ENCODE data around the gene DHX58.

DHX58 gene

DNA sequence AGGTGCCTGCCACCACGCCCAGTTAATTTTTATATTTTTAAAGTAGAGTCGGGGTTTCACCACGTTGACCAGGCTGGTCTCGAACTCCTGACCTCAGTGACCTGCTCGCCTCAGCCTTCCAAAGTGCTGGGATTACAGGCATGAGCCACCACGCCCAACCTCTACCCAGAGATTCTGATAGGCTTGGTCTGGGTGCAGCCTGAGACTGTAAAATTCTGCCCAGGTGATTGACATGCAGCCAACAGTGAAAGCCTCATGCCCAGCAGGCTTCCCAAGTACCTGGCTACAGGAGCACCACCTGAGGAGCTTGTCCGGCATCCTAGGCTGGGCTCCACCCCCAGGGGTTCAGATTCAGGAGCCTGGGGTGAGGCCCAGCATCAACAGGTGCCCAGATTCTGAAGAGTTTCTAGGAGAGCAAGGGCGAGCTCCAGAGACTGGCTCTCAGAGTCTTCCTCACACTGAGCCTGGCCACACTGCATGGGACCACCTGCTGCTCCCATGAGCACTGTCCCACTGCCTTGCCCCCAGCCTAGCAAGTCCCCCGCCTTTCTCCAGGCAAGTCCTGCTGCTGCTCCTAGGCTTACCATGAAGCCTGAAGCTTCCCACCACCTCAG, 30.9 kb downstream of the DHX58 start:
- no peak for DNase-seq (ENCODE audit: low read depth)

DNA sequence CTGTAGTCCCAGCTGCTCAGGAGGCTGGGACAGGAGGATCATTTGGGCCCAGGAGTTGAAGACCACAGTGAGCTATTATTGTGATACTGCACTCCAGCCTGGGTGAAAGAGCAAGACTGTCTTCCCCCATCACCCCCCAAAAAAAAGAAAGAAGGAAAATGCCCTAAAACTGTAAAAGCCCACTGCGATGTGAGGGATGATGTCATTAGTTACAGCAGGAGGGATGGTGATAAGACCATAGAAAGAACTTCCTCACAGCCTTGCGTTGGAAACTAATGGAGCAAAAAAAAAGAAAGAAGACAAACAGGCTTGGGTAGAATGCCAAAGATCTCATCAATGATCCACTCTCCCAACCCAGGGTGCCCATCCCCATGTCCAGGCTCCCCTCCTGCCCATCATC, 33.0 kb downstream of the DHX58 start:
- no peak for DNase-seq (ENCODE audit: low read depth)

DNA sequence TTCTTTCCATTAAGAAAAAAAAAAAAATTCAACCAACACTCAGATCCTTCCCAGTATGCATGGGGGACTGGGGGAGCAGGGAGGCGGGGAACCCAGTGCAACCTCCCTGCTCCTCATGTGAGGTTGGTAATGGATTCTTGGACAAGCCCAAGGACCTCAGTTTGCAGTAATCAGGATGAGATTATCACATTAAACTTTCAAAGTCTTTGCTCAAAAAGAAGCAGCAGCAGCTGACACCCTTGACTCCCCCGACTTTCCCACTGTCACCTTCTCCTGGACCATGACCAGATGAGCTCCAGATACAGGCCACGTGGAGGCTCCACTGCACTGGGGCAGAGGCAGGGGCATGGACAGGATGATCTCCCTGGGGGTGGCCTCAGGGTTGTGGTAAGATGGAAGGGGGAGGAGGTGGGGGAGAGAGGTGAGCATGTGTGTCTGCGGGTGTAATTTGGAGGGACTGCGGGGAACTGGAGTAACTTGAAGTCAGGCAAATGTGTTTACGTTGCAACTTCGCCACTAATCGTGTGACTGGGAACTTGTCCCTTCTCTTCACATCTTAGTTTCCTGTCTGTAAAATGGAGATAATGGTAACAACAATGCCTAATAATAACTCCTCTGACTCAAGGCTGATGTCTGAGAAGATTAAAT, 34.0 kb downstream of the DHX58 start:
- DNase-seq (ENCODE audit: low read depth) = no peak

DNA sequence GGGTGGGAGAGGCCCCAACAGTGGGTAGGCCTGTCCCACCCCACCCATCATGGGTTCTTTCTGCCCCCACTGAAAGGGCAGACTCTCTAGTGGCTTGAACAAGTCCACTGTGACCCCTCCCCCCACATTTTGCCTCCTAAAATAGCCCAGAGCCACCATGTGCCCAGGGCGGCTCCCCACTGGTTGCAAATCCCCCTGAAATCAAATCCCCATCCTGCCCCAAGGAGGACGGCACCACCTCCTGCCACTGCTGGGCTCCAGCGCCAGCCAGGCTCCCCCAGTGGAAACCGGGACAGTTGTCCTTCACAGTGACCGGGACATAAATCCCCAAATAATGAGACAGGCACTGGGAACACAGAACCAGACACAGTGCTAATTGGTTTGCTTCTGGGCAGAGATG, 34.8 kb downstream of the DHX58 start:
- no peak for DNase-seq (ENCODE audit: low read depth)

DNA sequence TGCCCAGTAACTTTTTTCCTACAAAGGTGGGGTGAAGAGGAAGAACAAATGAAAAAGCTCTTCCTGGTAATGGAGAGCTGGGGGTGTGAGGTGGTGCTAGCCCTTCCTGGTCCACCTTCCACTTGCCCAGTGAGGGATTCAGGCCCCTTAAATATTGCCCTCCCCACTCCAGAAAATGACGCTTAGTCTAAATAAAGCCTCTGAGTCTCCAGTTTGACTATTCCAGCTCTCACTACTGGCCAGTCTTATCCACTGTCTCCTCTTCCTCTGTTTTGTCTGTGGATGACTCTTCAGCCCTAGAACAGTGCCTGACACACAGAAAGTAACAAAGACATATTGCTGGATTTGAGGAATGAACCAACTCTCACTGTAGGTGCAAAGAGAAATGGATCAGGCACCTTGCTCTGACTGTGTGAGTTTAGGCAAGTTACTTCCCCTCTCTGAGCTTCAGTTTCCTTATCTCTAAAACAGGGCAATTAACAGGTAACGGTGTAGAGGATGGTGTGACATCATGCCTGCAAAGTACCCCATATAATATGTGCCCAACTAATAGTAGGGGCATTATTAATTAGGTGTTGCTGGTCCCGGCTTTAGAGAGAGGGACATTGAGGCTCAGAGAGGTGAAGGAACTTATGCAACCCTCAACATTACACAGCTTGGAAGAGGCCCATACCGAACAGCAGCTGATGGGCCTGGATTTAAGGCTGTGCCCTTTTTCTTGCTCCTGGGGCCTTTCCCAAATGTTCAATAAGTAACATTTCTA, 35.5 kb downstream of the DHX58 start:
- DNase-seq (ENCODE audit: low read depth) = no peak

DNA sequence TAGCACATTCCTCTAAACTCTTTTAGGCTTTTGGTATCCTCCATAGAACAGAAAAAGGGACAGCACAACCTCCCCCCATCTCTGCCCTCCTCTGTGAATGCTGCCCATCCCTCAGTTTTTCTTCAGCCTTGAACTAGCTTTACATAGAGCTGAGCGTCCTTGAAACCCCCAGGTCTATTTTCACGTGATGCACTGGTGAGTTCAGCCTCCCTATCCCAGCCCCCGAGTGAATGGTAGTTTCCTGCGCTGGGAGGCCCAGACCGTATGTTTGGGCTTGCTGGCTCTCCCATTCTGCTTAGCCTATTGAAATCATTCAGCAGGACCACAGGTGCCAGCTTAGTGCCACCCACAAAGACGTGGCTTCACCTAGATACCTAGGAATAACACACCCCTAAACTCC, 36.7 kb downstream of the DHX58 start:
- no peak for DNase-seq (ENCODE audit: low read depth)

DNA sequence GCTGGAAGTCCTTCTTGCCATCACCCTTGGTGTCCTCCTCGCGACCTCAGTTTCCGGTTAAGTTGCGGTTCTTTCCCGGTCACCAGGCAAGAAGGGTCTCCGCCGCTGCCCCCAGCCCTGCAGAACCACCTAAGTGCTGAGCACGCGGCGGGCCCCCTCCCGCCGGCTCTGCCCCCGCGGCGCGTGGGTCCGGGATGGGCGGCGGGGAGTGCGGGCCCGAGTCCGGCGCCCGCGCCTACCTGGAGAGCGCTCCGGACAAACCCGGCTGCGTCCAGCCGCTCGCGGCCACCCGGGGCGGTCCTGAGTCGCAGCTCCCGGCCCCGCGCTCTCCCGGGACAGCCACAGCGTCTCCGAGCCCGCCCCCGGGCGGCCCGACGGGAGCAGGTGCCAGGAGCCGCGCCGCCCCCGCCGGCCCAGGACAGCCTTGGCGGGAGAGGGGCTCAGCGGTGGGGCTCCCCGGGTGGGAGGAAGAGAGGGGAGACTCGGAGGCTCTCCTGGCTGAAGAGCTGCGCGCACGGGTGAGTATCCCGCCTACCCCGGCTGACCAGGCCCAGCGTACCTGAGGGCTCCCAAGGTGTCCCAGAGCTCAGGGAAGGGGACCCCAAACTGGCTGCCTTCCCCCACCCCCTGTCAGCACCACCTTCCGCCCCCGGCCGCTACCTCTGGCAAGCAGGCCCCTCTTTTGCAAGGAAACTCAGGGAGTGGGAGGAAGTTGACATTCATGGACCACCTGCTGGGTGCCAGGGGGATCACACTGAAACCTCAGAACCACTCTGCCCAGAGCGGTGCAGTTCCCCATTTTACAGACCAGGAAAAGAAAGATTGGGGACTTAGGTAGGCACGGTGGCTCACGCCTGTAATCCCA, 40.0 kb downstream of the DHX58 start:
- no peak for DNase-seq (ENCODE audit: low read depth)

DNA sequence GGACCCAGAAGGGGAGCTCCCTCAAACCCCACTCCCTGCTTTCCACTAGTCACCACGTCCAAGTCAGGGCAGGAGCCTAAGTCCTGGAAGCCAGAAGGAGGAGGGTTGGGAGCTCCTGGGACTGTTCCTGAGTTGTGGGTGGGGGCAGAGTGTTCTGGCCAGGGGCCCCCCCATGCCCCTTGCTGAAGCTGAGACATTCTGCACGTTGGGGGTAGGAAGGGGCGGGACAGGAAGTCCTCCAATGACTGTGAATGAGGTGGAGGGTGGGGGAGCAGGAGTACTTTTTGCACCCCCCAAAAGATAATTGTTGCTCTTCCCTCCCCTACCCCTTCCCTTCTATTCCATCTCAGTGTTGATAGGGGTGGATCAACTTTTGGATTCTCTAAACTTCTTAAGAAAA, 40.7 kb downstream of the DHX58 start:
- DNase-seq (ENCODE audit: low read depth) = no peak

DNA sequence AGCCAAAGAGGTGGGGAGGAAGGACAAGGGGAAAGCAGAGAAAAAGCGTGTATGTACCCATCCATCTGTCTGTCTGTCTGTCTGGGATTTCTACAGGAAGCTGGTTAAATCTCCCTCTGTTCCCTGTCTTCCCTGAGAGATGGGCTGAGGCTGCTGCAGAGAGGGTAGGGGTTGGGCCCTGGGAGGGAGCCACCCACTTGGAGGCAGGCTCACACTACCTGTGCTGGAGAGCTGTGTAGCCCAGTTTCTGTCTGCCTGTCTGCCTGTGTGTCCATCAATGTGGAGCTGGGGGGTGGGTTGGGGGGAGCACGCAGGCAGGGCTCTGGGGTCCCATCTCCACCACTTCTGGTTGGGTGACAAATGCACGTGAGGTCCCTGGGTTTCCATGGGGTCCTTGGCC, 43.5 kb downstream of the DHX58 start:
- no peak for DNase-seq (ENCODE audit: low read depth)

DNA sequence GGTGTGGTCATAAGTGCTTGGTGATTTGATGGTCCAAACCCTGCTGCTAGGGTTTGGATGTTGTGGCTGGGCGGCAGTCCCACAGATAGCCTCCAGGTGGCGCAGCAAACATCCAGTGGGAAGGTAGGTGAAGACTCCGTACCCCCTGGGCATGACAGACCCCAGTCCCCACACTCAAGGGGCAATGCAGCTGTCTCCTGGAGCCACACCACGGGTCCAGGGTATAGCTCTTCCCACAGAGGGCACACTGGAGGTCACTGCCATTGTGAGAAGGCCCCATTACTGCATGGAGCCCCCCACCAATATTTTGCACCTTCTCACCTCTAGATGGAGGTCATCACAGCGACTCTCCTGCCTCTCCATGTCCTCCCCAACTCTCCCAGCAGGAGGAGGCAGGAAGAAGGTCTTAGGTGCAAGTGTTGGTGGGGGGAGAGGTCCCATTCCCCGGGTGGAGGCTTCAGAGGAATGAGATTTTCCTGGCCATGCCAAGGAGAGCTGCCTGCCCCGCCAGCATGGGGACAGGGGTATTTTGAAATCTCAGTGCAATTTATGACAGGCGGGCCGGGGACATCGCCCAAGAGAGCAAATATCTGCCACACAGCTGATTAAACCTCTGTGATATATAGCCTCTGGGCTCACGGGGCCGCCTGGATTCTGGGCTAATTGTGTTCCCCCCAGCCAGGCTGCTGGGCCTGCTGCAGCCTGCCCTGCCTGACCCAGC, 45.0 kb downstream of the DHX58 start:
- peak; percentile 54 for DNase-seq (ENCODE audit: low read depth)

DNA sequence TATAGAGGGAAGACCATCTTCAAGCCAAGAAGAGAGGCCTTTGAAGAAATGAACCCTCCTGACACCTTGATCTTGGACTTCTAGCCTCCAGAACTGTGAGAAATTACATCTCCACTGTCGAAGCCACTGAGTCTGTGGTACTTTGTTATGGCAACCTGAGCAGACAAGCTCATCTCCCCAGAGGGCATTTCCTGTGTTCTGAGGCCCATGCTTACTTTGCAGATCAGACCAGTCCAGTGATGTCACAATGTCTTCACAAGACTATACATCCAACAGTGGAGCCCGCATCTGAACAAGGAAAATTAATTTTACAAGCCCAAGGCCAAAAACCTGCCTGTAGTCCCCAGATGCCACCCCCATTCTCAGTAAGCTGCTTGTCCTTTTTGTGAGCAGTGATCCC, 47.3 kb downstream of the DHX58 start:
- no peak for DNase-seq (ENCODE audit: low read depth)

DNA sequence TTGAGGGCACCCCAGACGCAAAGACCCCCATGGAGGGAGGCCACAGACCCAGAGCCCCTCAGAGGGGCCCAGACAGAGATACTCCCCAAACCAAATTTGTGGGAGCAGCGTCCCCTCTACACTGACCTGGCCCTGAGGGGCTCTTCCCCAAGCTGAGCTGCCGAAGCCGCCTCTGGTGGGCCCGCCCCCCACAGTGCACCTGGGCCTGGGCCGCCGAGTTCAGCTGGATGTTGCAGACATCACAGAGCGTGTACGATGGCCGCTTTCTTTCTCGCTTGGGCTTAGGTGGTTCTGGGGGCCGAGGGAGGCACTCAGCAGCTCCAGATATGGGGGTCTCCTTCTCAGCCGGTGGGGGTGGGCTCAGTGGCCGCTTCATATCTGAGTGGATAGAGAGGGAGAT, 49.8 kb downstream of the DHX58 start:
- no peak for DNase-seq (ENCODE audit: low read depth)

DNA sequence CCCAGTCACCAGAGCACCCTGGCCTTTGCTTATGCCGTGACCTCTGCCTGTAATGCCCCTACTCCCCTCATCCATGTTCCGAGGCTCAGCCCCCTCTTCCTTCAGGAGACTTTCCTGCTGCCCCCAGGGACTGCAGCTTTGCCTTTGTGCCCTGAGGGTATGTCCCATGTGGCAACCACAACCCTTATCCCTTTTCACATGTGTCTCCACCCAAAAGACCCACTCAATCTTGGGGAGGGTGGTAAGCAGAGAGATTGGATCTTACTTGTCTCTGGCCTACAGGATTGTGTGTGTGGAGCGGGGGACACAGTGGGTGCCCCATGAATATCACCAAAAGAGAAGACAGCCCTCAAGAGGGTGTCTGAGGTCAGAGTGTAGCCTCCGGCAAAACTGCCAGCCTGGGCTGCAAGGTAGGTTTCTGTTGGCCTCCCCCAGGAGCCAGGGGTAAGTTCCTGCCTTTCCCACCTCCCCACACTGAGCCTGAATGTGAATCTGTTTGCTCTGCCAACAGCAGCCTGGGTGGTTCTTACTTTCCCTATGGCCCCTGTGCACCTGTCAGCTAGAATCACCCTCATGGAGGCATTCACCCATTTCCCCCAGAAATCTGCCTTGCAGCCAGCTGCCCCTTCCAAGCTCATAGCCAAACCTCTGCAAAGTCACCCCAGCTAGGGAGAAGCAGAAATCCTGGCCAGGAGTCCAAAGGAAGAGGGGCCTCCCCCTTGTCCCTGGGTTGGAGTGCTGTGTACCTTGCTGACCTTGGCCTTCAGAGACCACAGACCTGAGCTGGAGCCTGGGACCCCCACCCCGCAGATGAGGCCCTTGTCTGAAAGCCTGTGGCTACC, 50.6 kb downstream of the DHX58 start:
- no peak for DNase-seq (ENCODE audit: low read depth)

DNA sequence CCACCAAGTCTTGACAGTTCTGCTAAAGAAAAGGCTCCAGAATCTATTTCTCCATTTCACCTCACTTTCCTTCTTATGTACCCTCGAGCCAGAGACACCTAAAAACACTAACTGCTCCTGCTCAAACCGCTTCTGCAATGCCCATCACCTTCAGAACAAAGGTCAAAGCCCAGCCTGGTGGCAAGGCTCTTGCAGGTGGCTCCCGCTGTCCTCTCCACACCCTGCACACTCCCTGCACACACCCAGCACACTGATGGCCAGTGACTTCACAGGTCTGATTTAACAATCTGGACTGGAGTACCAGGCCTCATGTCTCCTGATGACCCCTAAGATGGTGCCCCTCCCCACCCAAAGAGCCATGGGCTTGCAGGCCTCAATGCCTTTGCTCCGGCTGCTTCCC, 52.3 kb downstream of the DHX58 start:
- DNase-seq (ENCODE audit: low read depth) = no peak

DNA sequence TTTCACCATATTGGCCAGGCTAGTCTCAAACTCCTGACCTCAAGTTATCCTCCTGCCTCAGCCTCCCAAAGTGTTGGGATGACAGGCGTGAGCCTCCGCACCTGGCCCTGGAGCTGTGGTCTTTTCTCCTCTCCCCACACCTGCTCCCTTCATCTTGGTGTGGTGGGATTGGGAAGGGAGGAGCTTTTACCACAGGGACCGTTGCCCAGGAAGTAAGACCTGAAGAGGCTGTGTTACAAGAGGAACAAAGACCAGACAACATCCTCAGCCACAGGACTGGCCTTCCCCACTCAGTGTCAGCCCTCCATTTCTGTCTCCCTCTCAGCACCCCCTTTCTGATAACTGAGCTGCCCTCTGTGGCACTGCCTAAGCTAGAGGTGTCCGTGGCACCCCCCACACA, 52.7 kb downstream of the DHX58 start:
- DNase-seq (ENCODE audit: low read depth) = no peak

DNA sequence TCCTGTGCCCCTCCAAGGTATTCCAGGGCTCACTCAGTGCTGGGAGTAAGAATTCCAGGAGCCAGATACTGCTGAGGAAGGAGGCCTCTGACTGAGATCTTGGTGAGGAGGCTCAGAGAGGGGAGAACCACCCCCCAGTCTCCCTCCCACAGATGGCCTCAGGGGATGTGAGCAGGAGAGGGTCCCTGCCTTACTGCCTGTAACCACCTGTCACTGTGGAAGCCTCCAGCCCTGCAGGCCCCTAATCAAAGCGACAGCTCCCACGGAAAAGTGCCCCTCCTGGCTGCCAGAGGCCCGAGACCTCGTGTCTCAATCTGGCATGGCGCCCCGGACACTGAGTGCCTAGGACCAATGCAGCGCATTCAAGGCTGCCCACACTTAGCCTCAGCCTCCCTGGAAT, 54.5 kb downstream of the DHX58 start:
- DNase-seq (ENCODE audit: low read depth) = no peak

DNA sequence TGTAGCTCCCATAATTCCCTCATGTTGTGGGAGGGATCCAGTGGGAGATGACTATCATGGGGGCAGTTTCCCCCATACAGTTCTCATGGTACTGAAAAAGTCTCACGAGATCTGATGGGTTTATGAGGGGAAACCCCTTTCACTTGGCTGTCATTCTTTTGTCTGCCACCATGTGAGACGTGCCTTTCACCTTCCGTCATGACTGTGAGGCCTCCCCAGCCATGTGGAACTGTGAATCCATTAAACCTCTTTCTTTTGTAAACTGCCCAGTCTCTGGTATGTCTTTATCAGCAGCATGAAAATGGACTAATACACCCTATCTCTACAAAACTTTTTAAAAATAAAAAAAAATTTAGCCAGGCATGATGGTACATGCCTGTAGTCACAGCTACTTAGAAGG, 55.9 kb downstream of the DHX58 start:
- DNase-seq (ENCODE audit: low read depth) = no peak

DNA sequence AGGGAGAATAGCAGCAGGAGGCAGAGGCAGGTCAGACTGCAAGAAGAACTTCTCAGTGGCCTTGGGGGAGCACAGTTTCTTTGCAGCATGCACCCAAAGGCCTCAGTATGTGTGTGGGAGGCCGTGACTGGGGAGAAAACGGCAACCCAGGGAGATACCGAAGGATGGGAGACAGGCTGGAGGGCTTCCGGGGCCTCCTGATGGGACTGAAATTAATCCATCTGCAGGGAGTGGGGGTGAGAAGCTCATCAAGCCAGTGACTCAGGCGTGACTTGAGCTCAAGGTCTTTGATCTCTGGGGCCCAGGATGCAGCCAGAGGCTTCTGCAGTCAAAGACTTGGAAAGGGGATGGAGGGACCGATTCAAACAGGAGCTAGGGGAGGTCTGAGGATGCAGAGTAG, 57.0 kb downstream of the DHX58 start:
- no peak for DNase-seq (ENCODE audit: low read depth)

DNA sequence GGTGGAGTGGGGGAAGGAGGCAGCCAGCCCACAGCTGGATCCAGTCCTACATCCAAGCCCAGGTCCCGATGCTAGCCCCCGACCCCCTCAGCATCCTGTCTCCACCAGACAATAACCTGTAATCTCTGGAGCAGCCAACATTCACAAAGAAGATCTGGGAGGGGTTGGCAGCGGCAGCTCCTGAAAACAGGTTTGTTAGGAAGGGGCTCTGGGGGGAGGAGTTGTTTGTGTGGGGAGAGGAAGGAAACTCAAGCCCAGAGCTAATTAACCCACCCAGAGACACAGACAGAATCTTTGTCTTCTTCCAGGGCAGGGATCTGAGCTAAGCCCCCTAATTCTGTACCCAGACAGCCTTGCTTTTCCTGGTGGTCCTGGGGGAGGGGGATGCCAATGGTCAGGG, 57.5 kb downstream of the DHX58 start:
- no peak for DNase-seq (ENCODE audit: low read depth)

DNA sequence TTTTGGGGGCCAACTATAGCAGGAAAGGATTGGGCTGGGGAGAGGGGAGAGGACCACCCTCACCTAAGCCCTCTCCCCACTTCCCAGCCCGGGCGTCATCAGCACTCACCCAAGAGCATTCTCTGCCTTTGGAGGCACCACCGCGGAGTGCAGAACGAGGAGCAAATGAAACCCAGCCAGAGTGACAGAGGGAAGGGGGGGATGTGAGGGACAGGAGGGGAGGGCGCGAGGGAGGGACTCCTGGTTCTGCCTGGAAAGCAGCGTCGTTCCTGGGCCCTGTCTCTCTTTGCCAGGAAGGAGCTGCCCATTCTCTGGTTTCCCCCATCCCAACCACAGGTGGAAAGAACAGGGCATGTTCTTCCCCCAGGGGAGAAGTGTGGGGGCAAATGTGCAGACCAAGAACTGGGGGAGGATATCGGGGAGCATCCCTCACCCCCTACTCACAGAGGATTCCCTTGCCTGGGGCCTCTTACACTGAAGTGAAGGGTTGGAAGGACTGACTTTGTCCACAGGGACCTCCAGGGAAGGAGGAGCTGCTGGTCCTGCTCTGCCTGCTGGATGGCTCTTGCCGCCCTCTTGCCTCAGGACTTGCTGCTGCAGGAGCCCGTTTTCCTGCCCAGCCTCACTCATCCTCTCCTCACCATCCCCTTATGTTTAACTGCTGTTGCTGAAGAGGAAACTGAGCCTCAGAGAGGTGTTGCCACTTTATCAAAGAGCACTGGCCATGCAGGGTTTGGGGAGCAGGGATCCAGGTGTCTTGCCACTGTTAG, 58.6 kb downstream of the DHX58 start:
- no peak for DNase-seq (ENCODE audit: low read depth)
